Naive thymus-derived CD4-positive, alpha-beta T cell (primary cell): ENCODE measurements around the gene SEMA4D. TPM values are rescaled to one million over a fixed set of nuclear protein-coding genes. Genes with fewer than 3 reads are reported as not detected.
A peak's percentile ranks its signal among the peaks of the same experiment; 100 is the strongest.

Experiments
- ATAC-seq: fragments of 150-1000 bp; cut with Tn5 transposase; 2 replicates; pipeline ENCODE4 v1.10.0; 2021; ENCODE audit warnings: mild to moderate bottlenecking, moderate library complexity
- CTCF ChIA-PET: fragments of 350-600 bp; sonication (Branson Sonifier 250); formaldehyde crosslinking; loops from one replicate; lab custom pipeline; 2021; ENCODE audit warnings: antibody characterized with exemption; lab: Charles Lee
- POLR2A ChIA-PET: fragments of 350-600 bp; sonication (Branson Sonifier 250); formaldehyde crosslinking; loops from one replicate; lab custom pipeline; 2021; ENCODE audit warnings: antibody characterized with exemption, inconsistent platforms; lab: Charles Lee
- DNase-seq, 9 donors: peaks; one replicate each; pipeline versions ENCODE4 v3.0.0 to v3.0.0-alpha.2; 2020 to 2022; ENCODE audit warnings: mixed read lengths in 1 of 9
- H3K27ac ChIP-seq: one replicate; pipeline ENCODE4 v1.7.0; 2013; ENCODE audit warnings: mild to moderate bottlenecking, low read depth, low read length, moderate library complexity
- H3K27me3 ChIP-seq, 2 donors: one replicate each; pipeline ENCODE4 v1.7.0; 2013; ENCODE audit warnings: low read length in 2 of 2, mild to moderate bottlenecking in 2 of 2, moderate library complexity in 2 of 2; ENCODE audit not compliant: control insufficient read depth in 2 of 2, insufficient read depth in 2 of 2
- H3K36me3 ChIP-seq, 3 experiments: 1 replicate in 2 of 3; 2 replicates in 1 of 3; pipeline ENCODE4 v1.7.0; 2013; ENCODE audit warnings: low read length in 3 of 3, mild to moderate bottlenecking in 3 of 3, moderate library complexity in 1 of 3; ENCODE audit not compliant: insufficient read depth in 3 of 3, control insufficient read depth in 2 of 3
- H3K4me1 ChIP-seq, 2 donors: one replicate each; pipeline ENCODE4 v1.7.0; 2013; ENCODE audit warnings: low read length in 2 of 2, mild to moderate bottlenecking in 2 of 2, moderate library complexity in 1 of 2; ENCODE audit not compliant: control insufficient read depth in 2 of 2, insufficient read depth in 2 of 2
- H3K4me3 ChIP-seq: 2 replicates; pipeline ENCODE4 v1.7.0; 2013; ENCODE audit warnings: mild to moderate bottlenecking, low read length
- H3K9me3 ChIP-seq, 3 experiments: 1 replicate in 2 of 3; 2 replicates in 1 of 3; pipeline ENCODE4 v1.7.0; 2013; ENCODE audit warnings: low read length in 3 of 3; ENCODE audit not compliant: control insufficient read depth in 2 of 3
- H3K27ac Mint-ChIP-seq, 9 donors: one replicate each; pipeline ENCODE4 v1.8.0; 2020 to 2022; ENCODE audit warnings: mixed read lengths in 9 of 9, mild to moderate bottlenecking in 8 of 9, moderate library complexity in 5 of 9, inconsistent platforms in 2 of 9
- H3K27me3 Mint-ChIP-seq, 5 donors: one replicate each; pipeline ENCODE4 v1.8.0; 2021 to 2022; ENCODE audit warnings: mixed read lengths in 5 of 5, mild to moderate bottlenecking in 1 of 5
- H3K36me3 Mint-ChIP-seq, 5 donors: one replicate each; pipeline ENCODE4 v1.8.0; 2020 to 2022; ENCODE audit warnings: mixed read lengths in 5 of 5, mild to moderate bottlenecking in 3 of 5, inconsistent platforms in 1 of 5
- H3K4me1 Mint-ChIP-seq, 7 donors: one replicate each; pipeline ENCODE4 v1.8.0; 2020 to 2022; ENCODE audit warnings: mixed read lengths in 7 of 7, mild to moderate bottlenecking in 3 of 7, inconsistent platforms in 1 of 7
- H3K4me3 Mint-ChIP-seq, 10 donors: one replicate each; pipeline ENCODE4 v1.8.0; 2020 to 2022; ENCODE audit warnings: mild to moderate bottlenecking in 10 of 10, mixed read lengths in 10 of 10, moderate library complexity in 6 of 10, inconsistent platforms in 2 of 10
- H3K9me3 Mint-ChIP-seq, 11 donors: one replicate each; pipeline ENCODE4 v1.8.0; 2020 to 2022; ENCODE audit warnings: mixed read lengths in 11 of 11, mild to moderate bottlenecking in 4 of 11, inconsistent platforms in 1 of 11, moderate library complexity in 1 of 11
- intact Hi-C, 2 donors: fragments of 100-400 bp; cut with micrococcal nuclease; formaldehyde crosslinking; loops; one replicate each; pipeline ENCODE4 v1.15.1; 2023
- polyA plus RNA-seq, 2 donors: library from polyadenylated mRNA; unstranded; fragments of 300-500 nt; fragmentation: Illumina TruSeq; gene quantifications; one replicate each; pipeline ENCODE4 v1.2.3, GENCODE V29; 2021
- total RNA-seq, 6 experiments: library from RNA in 5 of 6; stranded (reverse) in 5 of 6; gene quantifications; 1 replicate in 5 of 6; 2 replicates in 1 of 6; pipeline ENCODE4 v1.2.3 and lab custom pipeline; 2021 to 2026

The SEMA4D gene
- total and polyA plus RNA-seq, 7 experiments from 2014 or later = 114 to 465 (median 448) TPM

- Histone ChIP-seq H3K27me3 (no peaks in the 10 kb centered on the region), H3K9me3 (no peaks in the 10 kb centered on the region), H3K36me3 (peaks cover 0 to 42% (median 16%) of the 10 kb centered on the region in 3 experiments), H3K4me1 (no peaks in the 10 kb centered on the region), H3K27ac (no peak overlapping the region), H3K4me3 (no peak overlapping the region)
- H3K27ac Mint-ChIP-seq = peak overlapping the region in 8 of 9 donors; percentile 24 to 70 (median 56)
- H3K4me3 Mint-ChIP-seq = no peak overlapping the region
- CTCF ChIA-PET = interaction anchor here (0.5 kb wide), 1 partner anchor 185 kb away, joined by 4 read pairs; no protein-coding TSS in a partner anchor
- POLR2A ChIA-PET = interaction anchor here (0.6 kb wide), 1 partner anchor 57 kb away, joined by 3 read pairs; no protein-coding TSS in a partner anchor
- DNase-seq (no peak), ATAC-seq (no peak)
- peaks cover 7 to 20% (median 10%) of the 10 kb centered on the region in 7 donors for H3K4me1 Mint-ChIP-seq
- intact Hi-C loops = no loop called here
- H3K27me3 Mint-ChIP-seq = no peaks in the 10 kb centered on the region
- peaks cover 7 to 17% (median 13%) of the 10 kb centered on the region in 5 donors for H3K36me3 Mint-ChIP-seq
- H3K9me3 Mint-ChIP-seq = peaks cover 0 to 9% (median 0%) of the 10 kb centered on the region in 11 donors
These were observed 132.4 kb downstream of the SEMA4D start for GRCh38 chr9:89365532-89365912.

- Mint-ChIP-seq H3K9me3 (peaks cover 0 to 9% (median 0%) of the 10 kb centered on the region in 11 donors), H3K4me3 (no peak overlapping the region), H3K4me1 (peaks cover 8 to 25% (median 13%) of the 10 kb centered on the region in 7 donors), H3K27me3 (no peaks in the 10 kb centered on the region), H3K36me3 (peaks cover 9 to 22% (median 15%) of the 10 kb centered on the region in 5 donors), H3K27ac (peak overlapping the region in 8 of 9 donors; percentile 18 to 85 (median 56))
- peaks cover 0 to 42% (median 21%) of the 10 kb centered on the region in 3 experiments for H3K36me3 ChIP-seq
- no peaks in the 10 kb centered on the region for H3K9me3 ChIP-seq
- H3K4me3 ChIP-seq = no peak overlapping the region
- ChIA-PET POLR2A (interaction anchor here (0.6 kb wide), 1 partner anchor 58 kb away, joined by 3 read pairs; no protein-coding TSS in a partner anchor), CTCF (interaction anchor here (0.5 kb wide), 1 partner anchor 186 kb away, joined by 4 read pairs; no protein-coding TSS in a partner anchor)
- ATAC-seq (no peak), DNase-seq (no peak)
- intact Hi-C loops = no loop called here
- H3K27ac ChIP-seq = no peak overlapping the region
- H3K4me1 ChIP-seq = no peaks in the 10 kb centered on the region
- H3K27me3 ChIP-seq = no peaks in the 10 kb centered on the region
These were observed 133.0 kb downstream of the SEMA4D start for GRCh38 chr9:89364666-89365531.

- ChIA-PET POLR2A (no interaction called here), CTCF (no interaction called here)
- H3K36me3 Mint-ChIP-seq = peaks cover 11 to 24% (median 15%) of the 10 kb centered on the region in 5 donors
- Histone ChIP-seq H3K27me3 (no peaks in the 10 kb centered on the region), H3K4me3 (no peak overlapping the region), H3K36me3 (peaks cover 0 to 48% (median 24%) of the 10 kb centered on the region in 3 experiments), H3K27ac (no peak overlapping the region), H3K9me3 (no peaks in the 10 kb centered on the region), H3K4me1 (no peaks in the 10 kb centered on the region)
- H3K27ac Mint-ChIP-seq = peak overlapping the region in 6 of 9 donors; percentile 18 to 85 (median 62)
- DNase-seq (no peak), ATAC-seq (no peak)
- H3K4me3 Mint-ChIP-seq = no peak overlapping the region
- peaks cover 0 to 9% (median 0%) of the 10 kb centered on the region in 11 donors for H3K9me3 Mint-ChIP-seq
- intact Hi-C loops = no loop called here
- peaks cover 8 to 26% (median 15%) of the 10 kb centered on the region in 7 donors for H3K4me1 Mint-ChIP-seq
- H3K27me3 Mint-ChIP-seq = no peaks in the 10 kb centered on the region
These were observed 133.8 kb downstream of the SEMA4D start for GRCh38 chr9:89363921-89364665.

- peaks cover 4 to 26% (median 12%) of the 10 kb centered on the region in 7 donors for H3K4me1 Mint-ChIP-seq
- DNase-seq = no peak
- peaks cover 12 to 31% (median 15%) of the 10 kb centered on the region in 5 donors for H3K36me3 Mint-ChIP-seq
These were observed 134.6 kb downstream of the SEMA4D start for GRCh38 chr9:89363311-89363670.

GRCh38 chr9:89362647-89363310 lies 135.1 kb downstream of the SEMA4D start:
- Mint-ChIP-seq H3K27ac (peak overlapping the region in 4 of 9 donors; percentile 28 to 69 (median 58)), H3K36me3 (peaks cover 14 to 33% (median 15%) of the 10 kb centered on the region in 5 donors), H3K9me3 (peaks cover 0 to 6% (median 0%) of the 10 kb centered on the region in 11 donors), H3K4me1 (peaks cover under 1 to 26% (median 10%) of the 10 kb centered on the region in 7 donors), H3K4me3 (no peak overlapping the region), H3K27me3 (no peaks in the 10 kb centered on the region)
- Histone ChIP-seq H3K4me3 (no peak overlapping the region), H3K27ac (no peak overlapping the region), H3K36me3 (peaks cover 7 to 61% (median 24%) of the 10 kb centered on the region in 3 experiments), H3K4me1 (no peaks in the 10 kb centered on the region), H3K9me3 (no peaks in the 10 kb centered on the region), H3K27me3 (no peaks in the 10 kb centered on the region)
- DNase-seq (no peak), ATAC-seq (no peak)
- intact Hi-C loops = no loop called here
- POLR2A ChIA-PET = interaction anchor here (0.6 kb wide), 1 partner anchor 61 kb away, joined by 3 read pairs; no protein-coding TSS in a partner anchor
- CTCF ChIA-PET = no interaction called here

More at GRCh38 chr9:89363311-89363670, 134.6 kb downstream of the SEMA4D start:
- ChIA-PET CTCF (no interaction called here), POLR2A (no interaction called here)
- no peak overlapping the region for H3K4me3 ChIP-seq
- Mint-ChIP-seq H3K27ac (peak overlapping the region in 4 of 9 donors; percentile 28 to 57 (median 34)), H3K9me3 (peaks cover 0 to 6% (median 0%) of the 10 kb centered on the region in 11 donors), H3K27me3 (no peaks in the 10 kb centered on the region), H3K4me3 (no peak overlapping the region)
- H3K27ac ChIP-seq = no peak overlapping the region
- H3K27me3 ChIP-seq = no peaks in the 10 kb centered on the region
- intact Hi-C loops = no loop called here
- no peaks in the 10 kb centered on the region for H3K9me3 ChIP-seq
- H3K36me3 ChIP-seq = peaks cover 6 to 56% (median 24%) of the 10 kb centered on the region in 3 experiments
- ATAC-seq = no peak
- H3K4me1 ChIP-seq = no peaks in the 10 kb centered on the region
